ENCODE results near the gene TNFAIP8L1.

DNA sequence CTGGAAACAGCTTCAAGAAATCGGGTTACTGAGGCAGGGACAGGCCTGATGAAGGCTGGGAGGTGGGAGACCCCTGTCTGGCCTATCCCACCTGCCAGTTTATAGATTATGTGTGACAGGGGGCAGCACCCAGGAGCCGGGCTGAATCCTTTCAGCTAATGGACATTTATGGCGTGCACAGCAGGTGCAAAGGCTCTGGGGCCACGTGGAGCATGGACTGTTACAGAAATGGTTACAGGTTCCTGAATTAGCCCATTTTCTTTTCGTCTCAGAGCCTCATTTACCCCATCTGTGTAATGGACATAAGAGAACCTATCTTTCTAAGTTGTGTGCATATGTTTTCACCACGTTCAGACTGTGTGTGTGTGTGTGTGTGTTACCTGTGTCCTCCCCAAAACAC is 34.4 kb upstream of the TNFAIP8L1 start:
- no peak for TF ChIP-seq CTCF (IDR thresholded peaks at IDR 0.05; ENCODE audit: low read length)
- TF ChIP-seq EZH2 (IDR thresholded peaks at IDR 0.05; ENCODE audit: borderline replicate concordance, low read length) = no peak

Measured in OCI-LY1 (cell line).